ENCODE data around the gene CDKL1. TPM values are rescaled to one million over a fixed set of nuclear protein-coding genes. Genes with fewer than 3 reads are reported as not detected.

CDKL1 gene
- total RNA-seq, 1 donor from 2014 or later: 5.4 TPM

GRCh38 chr14:50352584-50352983 is 44.1 kb downstream of the CDKL1 start:
- no peak for TF ChIP-seq EZH2 (IDR thresholded peaks at IDR 0.05; ENCODE audit: insufficient read depth, low read length)
- TF ChIP-seq CTCF (IDR thresholded peaks at IDR 0.05; ENCODE audit: insufficient read depth, low read depth, low read length): no peak
- Histone ChIP-seq H3K4me1 (ENCODE audit: insufficient read depth, low read length) (peaks cover 19% of the 10 kb centered on the region), H3K9me3 (ENCODE audit: insufficient read depth, low read depth, low read length) (no peaks in the 10 kb centered on the region), H4K20me1 (ENCODE audit: insufficient read depth, low read length) (no peaks in the 10 kb centered on the region), H3K79me2 (ENCODE audit: insufficient read depth, low read length) (no peaks in the 10 kb centered on the region), H3K36me3 (ENCODE audit: insufficient read depth, low read length) (no peaks in the 10 kb centered on the region), H3K27me3 (ENCODE audit: insufficient read depth, low read length) (no peaks in the 10 kb centered on the region), H3K4me3 (ENCODE audit: insufficient read depth, low read depth, low read length) (no peak overlapping the region), H3K4me2 (ENCODE audit: low read length) (no peak overlapping the region), H2AFZ (ENCODE audit: low read depth, low read length) (no peak overlapping the region), H3K9ac (ENCODE audit: low read length) (no peak overlapping the region), H3K27ac (ENCODE audit: low read depth, low read length) (no peak overlapping the region)
- no peak overlapping the region for H3K27ac Mint-ChIP-seq (ENCODE audit: unreplicated experiment)
- no peak overlapping the region for H3K4me3 Mint-ChIP-seq (ENCODE audit: unreplicated experiment)
- DNase-seq (ENCODE audit: low read depth) (no peak), FAIRE-seq (no peak)
- peaks cover 37% of the 10 kb centered on the region for H3K4me1 Mint-ChIP-seq (ENCODE audit: low read depth, unreplicated experiment)
- H3K27me3 Mint-ChIP-seq (ENCODE audit: low read depth, unreplicated experiment): no peaks in the 10 kb centered on the region
- H3K9me3 Mint-ChIP-seq (ENCODE audit: unreplicated experiment): peaks cover 2% of the 10 kb centered on the region
- peaks cover 13% of the 10 kb centered on the region for H3K36me3 Mint-ChIP-seq (ENCODE audit: low read depth, unreplicated experiment)

- no peaks in the 10 kb centered on the region for H3K27me3 ChIP-seq (ENCODE audit: insufficient read depth, low read length)
- H3K9ac ChIP-seq (ENCODE audit: low read length): no peak overlapping the region
- no peak overlapping the region for H3K4me3 ChIP-seq (ENCODE audit: insufficient read depth, low read depth, low read length)
- H4K20me1 ChIP-seq (ENCODE audit: insufficient read depth, low read length): no peaks in the 10 kb centered on the region
- peak overlapping the region; percentile 91 for H3K27ac Mint-ChIP-seq (ENCODE audit: unreplicated experiment)
- H3K36me3 Mint-ChIP-seq (ENCODE audit: low read depth, unreplicated experiment): peaks cover 5% of the 10 kb centered on the region
- H3K36me3 ChIP-seq (ENCODE audit: insufficient read depth, low read length): no peaks in the 10 kb centered on the region
- H3K27me3 Mint-ChIP-seq (ENCODE audit: low read depth, unreplicated experiment): no peaks in the 10 kb centered on the region
- H3K9me3 ChIP-seq (ENCODE audit: insufficient read depth, low read depth, low read length): no peaks in the 10 kb centered on the region
- peak overlapping the region; percentile 0 for H3K4me2 ChIP-seq (ENCODE audit: low read length)
- peak overlapping the region; percentile 16 for H3K27ac ChIP-seq (ENCODE audit: low read depth, low read length)
- H2AFZ ChIP-seq (ENCODE audit: low read depth, low read length): peak overlapping the region; percentile 8
- H3K4me1 ChIP-seq (ENCODE audit: insufficient read depth, low read length): peaks cover 23% of the 10 kb centered on the region
- peak; percentile 17 for FAIRE-seq
- TF ChIP-seq CTCF (IDR thresholded peaks at IDR 0.05; ENCODE audit: insufficient read depth, low read depth, low read length): no peak
- TF ChIP-seq EZH2 (IDR thresholded peaks at IDR 0.05; ENCODE audit: insufficient read depth, low read length): no peak
- H3K9me3 Mint-ChIP-seq (ENCODE audit: unreplicated experiment): peaks cover 2% of the 10 kb centered on the region
- DNase-seq (ENCODE audit: low read depth): peak; percentile 71
- H3K79me2 ChIP-seq (ENCODE audit: insufficient read depth, low read length): no peaks in the 10 kb centered on the region
- H3K4me3 Mint-ChIP-seq (ENCODE audit: unreplicated experiment): no peak overlapping the region
- peaks cover 44% of the 10 kb centered on the region for H3K4me1 Mint-ChIP-seq (ENCODE audit: low read depth, unreplicated experiment)
Measured at GRCh38 chr14:50350975-50351374, 45.7 kb downstream of the CDKL1 start.

GRCh38 chr14:50348933-50349332 is 47.7 kb downstream of the CDKL1 start:
- Histone ChIP-seq H3K36me3 (ENCODE audit: insufficient read depth, low read length) (no peaks in the 10 kb centered on the region), H3K27ac (ENCODE audit: low read depth, low read length) (no peak overlapping the region), H3K27me3 (ENCODE audit: insufficient read depth, low read length) (no peaks in the 10 kb centered on the region), H3K9me3 (ENCODE audit: insufficient read depth, low read depth, low read length) (no peaks in the 10 kb centered on the region), H3K4me1 (ENCODE audit: insufficient read depth, low read length) (peaks cover 38% of the 10 kb centered on the region), H3K4me2 (ENCODE audit: low read length) (no peak overlapping the region), H3K9ac (ENCODE audit: low read length) (no peak overlapping the region), H3K79me2 (ENCODE audit: insufficient read depth, low read length) (no peaks in the 10 kb centered on the region), H2AFZ (ENCODE audit: low read depth, low read length) (no peak overlapping the region), H3K4me3 (ENCODE audit: insufficient read depth, low read depth, low read length) (no peak overlapping the region), H4K20me1 (ENCODE audit: insufficient read depth, low read length) (no peaks in the 10 kb centered on the region)
- no peak for DNase-seq (ENCODE audit: low read depth)
- H3K36me3 Mint-ChIP-seq (ENCODE audit: low read depth, unreplicated experiment): peaks cover 3% of the 10 kb centered on the region
- FAIRE-seq: no peak
- no peaks in the 10 kb centered on the region for H3K27me3 Mint-ChIP-seq (ENCODE audit: low read depth, unreplicated experiment)
- TF ChIP-seq CTCF (IDR thresholded peaks at IDR 0.05; ENCODE audit: insufficient read depth, low read depth, low read length) (no peak), EZH2 (IDR thresholded peaks at IDR 0.05; ENCODE audit: insufficient read depth, low read length) (no peak)
- H3K27ac Mint-ChIP-seq (ENCODE audit: unreplicated experiment): peak overlapping the region; percentile 24
- no peak overlapping the region for H3K4me3 Mint-ChIP-seq (ENCODE audit: unreplicated experiment)
- peaks cover 56% of the 10 kb centered on the region for H3K4me1 Mint-ChIP-seq (ENCODE audit: low read depth, unreplicated experiment)
- no peaks in the 10 kb centered on the region for H3K9me3 Mint-ChIP-seq (ENCODE audit: unreplicated experiment)

Data from astrocyte (in vitro differentiated cells and primary cell).